ENCODE data around the gene LHCGR.
"Not testable (repeated sequence)": the region's sequence is repeated elsewhere in the genome, so short reads cannot be mapped to it uniquely, and the experiment has no call there.

The LHCGR gene

DNA sequence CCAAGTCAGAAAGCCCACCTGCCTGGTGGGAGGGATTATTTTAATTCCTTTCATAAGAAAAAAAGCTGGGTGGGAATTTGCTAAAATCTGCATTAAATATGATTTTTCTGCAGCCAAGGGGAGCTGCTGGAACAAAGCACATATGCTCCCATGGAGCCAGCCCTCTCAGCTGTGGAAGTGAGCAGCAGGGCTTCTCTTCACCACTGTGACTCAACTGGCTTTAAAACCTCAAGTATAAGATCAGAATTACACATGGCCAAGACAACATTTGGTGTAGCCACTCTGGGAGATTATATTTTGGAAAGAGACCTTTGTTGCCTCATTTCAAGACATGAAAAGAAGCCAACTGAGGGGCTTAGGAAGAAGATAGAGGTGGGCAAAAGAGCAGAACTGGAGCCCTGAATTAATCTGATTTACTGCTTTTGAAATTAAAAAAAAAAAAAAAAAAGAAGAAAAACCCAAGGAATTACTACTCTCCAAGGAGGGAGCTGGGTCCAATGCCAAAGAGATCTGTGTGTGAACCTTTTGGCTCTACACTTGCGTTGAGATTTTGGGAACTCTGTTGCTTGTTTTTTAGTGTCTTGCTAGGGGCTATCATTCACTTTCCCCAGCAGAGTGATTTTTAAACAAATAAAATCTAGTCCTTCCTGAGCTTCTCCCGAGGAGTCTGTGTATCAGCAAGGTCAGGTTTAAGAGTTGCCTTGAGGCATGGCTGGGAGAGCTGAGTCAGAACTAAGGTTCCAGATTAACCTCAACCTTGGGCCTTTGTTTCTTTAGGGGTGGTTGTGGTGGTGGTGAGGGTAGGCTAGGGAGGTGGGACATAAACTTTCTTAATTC lies 6.0 kb downstream of the LHCGR start:
- no peak for FAIRE-seq
- no peak for DNase-seq (ENCODE audit: insufficient read length, low spot score)

- no peak for FAIRE-seq
- DNase-seq (ENCODE audit: insufficient read length, low spot score): no peak
These were observed 8.2 kb downstream of the LHCGR start for GRCh38 chr2:48747319-48747718.

DNA sequence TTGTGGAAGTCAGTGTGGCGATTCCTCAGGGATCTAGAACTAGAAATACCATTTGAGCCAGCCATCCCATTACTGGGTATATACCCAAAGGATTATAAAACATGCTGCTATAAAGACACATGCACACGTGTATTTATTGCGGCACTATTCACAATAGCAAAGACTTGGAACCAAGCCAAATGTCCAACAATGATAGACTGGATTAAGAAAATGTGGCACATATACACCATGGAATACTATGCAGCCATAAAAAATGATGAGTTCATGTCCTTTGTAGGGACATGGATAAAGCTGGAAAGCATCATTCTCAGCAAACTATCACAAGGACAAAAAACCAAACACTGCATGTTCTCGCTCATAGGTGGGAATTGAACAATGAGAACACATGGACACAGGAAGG lies 16.3 kb downstream of the LHCGR start:
- not testable (repeated sequence) for DNase-seq (ENCODE audit: insufficient read length, low spot score); FAIRE-seq

- DNase-seq (ENCODE audit: insufficient read length, low spot score) (no peak), FAIRE-seq (no peak)
These were observed 16.7 kb downstream of the LHCGR start for GRCh38 chr2:48738806-48739205.

- DNase-seq (ENCODE audit: insufficient read length, low spot score) (no peak), FAIRE-seq (no peak)
These were observed 19.3 kb downstream of the LHCGR start for GRCh38 chr2:48736251-48736650.

DNA sequence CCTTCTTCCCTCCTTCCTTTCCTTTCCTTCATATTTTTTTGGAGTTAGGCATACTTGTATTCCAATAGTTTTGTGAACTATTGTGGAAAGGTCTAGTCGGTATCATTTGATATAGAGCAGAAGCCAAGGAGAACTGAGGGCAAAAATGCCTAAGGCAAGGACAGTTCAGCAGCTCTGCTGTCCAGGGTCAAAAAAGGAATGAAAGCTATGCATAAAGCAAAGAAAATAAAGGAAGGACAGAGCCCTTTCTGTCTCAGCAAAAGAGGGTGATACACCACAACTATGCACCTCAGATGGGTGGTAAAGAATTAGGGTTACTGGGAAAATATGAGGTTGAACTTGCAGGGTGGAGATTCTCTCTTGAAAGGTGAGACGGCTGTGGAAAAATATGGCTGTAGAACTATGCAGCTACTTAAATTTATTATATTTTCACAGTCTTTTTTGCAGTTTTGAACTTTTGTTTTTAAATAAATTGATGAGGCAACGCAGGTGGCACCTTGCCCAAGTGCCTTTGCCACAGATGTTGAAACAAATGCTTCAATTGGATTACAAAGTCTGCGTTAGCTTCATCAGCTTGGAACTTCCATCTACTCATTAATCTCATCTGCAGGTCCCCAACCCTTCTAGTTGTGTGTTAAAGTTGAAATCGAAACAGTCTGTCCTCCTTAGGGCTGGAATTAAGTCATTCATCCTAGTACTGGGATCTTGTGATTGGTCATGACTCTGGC lies 20.8 kb downstream of the LHCGR start:
- DNase-seq (ENCODE audit: insufficient read length, low spot score) (no peak), FAIRE-seq (no peak)

DNA sequence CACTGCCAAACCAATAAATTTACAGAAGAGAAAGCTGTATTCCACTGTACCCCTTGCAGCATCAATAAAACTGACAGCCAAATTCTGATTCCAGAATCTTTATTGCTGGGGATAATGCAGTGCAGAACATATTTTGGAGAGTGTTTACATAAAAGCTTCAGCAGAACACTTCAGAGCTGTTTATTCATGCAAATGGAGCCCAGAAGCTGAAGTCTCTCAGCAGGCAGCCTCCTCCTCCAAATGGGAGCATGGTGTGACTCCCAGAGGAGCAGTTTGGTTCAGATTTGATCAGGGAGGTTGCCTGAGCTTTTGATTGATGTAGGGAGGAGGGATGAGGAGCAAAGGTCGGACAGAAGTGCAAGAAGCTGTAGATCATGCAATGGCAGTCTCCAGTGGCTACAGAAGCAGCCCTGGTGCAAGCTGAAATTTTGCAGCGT lies 22.4 kb downstream of the LHCGR start:
- FAIRE-seq (no peak), DNase-seq (ENCODE audit: insufficient read length, low spot score) (no peak)

DNA sequence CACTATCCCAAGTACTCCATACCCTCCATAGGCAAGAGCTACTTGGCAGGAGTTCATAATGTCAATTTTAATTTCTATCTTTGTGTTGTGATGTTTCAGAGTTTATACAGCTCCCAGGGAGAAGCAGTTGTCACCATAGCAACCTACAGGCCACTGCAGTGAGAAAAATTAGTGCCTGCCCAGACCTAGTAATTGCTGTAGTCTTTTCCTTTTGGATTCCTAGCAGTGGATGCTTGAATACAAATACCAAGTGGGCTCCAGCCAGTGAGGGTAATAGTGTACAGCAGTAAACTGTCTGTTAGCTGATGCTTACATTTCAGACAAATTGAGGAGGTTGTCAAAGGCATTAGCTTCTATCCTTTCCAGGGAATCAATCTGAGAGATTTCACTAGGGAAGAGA lies 26.7 kb downstream of the LHCGR start:
- FAIRE-seq: no peak

GRCh38 chr2:48728295-48728694 lies 27.2 kb downstream of the LHCGR start:
- no peak for DNase-seq (ENCODE audit: insufficient read length, low spot score)
- no peak for FAIRE-seq

More for the DNA sequence above, 26.7 kb downstream of the LHCGR start:
- no peak for DNase-seq (ENCODE audit: insufficient read length, low spot score)

GRCh38 chr2:48727560-48727959 lies 28.0 kb downstream of the LHCGR start:
- DNase-seq (ENCODE audit: insufficient read length, low spot score) (no peak), FAIRE-seq (no peak)

GRCh38 chr2:48725696-48726494 lies 29.6 kb downstream of the LHCGR start:
- DNase-seq (ENCODE audit: insufficient read length, low spot score): no peak
- no peak for FAIRE-seq

GRCh38 chr2:48724278-48724677 lies 31.2 kb downstream of the LHCGR start:
- no peak for FAIRE-seq

GRCh38 chr2:48723129-48723528 lies 32.4 kb downstream of the LHCGR start:
- DNase-seq (ENCODE audit: insufficient read length, low spot score): no peak
- FAIRE-seq: no peak

More at GRCh38 chr2:48724278-48724677, 31.2 kb downstream of the LHCGR start:
- no peak for DNase-seq (ENCODE audit: insufficient read length, low spot score)

DNA sequence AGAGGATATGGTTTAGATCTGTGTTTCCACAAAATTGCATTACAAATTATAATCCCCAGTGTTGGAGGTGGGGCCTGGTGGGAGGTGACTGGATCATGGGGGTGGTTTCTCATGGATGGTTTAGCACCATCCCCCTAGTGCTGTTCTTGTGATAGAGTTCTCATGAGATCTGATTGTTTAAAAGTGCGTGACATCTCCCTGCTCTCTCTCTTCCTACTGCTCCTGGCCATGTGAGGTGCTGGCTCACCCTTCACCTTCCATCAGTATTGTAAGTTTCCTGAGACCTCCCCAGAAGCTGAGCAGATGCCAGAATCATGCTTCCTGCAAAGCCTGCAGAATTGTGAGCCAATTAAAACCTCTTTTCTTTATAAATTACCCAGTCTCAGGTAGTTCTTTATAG lies 33.1 kb downstream of the LHCGR start:
- FAIRE-seq: no peak
- DNase-seq (ENCODE audit: insufficient read length, low spot score): no peak

- FAIRE-seq: no peak
- no peak for DNase-seq (ENCODE audit: insufficient read length, low spot score)
These were observed 34.4 kb downstream of the LHCGR start for GRCh38 chr2:48721158-48721557.

DNA sequence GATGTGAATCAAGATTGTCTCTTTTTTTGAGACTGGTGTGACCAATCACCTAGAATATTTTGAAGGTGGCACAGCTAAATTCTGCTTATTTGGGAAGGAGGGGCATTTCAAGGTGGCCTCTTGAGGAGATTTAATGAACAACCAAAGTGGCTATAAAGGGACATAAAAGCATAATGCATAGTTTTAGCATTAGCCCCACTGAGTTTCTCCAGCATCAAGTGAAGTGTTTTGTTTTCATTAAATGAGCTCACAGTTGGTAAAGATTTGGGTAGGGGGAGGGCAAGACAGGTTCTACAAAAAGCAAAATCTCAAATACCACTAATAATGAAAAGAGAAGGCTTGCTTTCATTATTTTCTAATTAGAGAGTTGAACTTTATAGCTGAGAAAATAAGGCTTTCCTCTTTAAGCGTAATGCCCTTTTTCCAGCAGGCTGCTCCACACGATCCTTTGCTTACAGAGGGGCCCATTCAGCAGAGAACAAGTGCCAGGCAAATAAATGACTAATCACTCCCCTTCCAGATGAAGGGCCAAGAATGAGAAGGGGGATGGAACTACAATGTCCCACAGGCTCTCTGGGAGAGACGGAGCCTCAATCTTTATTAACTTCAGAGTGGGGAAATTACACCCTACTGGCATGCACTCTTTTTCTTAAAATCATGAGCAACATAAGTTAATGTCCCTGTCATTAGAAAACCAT lies 35.9 kb downstream of the LHCGR start:
- DNase-seq (ENCODE audit: insufficient read length, low spot score) (no peak), FAIRE-seq (no peak)

DNA sequence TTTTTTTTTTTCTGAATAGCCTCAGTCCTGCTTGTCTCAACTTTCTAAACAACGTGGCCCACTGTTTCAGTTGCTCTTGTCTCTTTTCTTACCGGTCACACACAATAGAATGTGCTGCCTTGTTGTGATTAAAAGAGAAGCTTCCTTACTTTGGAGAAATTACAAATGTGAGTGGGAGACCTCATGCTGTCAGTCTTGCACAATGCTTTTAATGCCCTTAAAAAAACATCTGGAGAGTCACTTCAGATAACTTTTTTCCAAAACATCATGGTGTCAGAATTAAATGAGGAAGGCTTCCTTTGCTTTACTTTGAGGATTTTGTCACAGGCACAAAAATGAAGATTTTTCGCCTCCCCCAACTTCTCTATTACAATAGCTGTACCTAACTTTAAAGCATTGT lies 37.7 kb downstream of the LHCGR start:
- FAIRE-seq (no peak), DNase-seq (ENCODE audit: insufficient read length, low spot score) (no peak)

- FAIRE-seq (no peak), DNase-seq (ENCODE audit: insufficient read length, low spot score) (no peak)
These were observed 39.6 kb downstream of the LHCGR start for GRCh38 chr2:48715956-48716355.

DNA sequence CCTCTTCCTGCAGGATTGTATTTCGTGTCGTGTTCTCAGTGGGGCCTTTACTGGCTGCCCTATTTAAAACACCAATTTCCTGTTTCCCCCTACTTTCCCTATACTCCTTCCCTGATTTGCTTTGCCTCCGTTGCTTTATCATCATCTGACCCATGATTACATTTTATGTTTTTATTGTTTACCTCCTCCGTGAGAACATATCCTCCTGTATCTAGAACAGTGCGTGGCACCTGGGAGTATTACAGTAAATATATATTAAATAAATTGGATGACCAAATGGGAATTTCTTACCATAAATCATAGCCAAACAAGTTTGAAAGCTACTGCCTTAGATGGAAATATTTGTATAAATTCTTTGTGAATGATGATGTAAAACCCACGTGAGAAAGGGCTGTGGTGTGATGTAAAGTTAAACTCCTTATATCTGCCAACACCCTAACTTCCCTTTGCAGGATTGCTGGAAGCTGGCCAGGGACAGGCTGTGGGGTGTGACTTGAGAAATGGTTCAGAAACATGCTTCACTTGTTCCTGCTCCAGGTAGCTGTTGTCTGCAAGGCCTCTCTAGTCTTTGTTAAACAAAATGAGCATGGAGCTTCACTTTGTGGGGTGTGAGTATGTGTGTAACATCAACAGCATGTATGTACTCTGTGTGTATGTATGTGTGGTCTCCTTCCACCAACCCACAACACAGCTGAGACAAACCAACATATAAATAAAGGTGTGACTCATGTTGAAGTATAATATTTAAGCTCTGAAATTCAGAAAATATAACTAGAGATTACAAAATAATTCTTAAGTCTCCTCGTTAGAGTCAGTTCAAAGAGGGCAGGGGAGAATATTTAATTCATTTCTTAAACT lies 40.3 kb downstream of the LHCGR start:
- FAIRE-seq (no peak), DNase-seq (ENCODE audit: insufficient read length, low spot score) (no peak)

DNA sequence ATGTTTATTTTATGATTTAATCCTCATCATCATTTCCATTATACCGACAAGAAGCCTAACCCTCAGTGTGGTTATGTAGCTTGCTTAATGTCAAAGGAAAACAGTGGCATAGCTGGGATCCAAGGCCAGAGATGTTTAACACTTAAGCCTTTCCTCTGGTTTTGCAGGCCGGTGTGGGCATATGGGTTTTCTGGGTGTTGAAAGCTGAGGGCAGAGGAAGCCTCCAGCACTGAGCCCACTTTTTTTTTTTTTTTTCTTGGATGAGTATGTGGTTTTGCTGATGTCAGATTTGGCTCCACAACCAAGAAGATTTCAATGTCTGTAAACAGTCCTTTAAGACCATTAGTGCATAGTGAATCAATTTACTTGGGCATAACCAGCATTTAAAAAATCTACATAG lies 41.3 kb downstream of the LHCGR start:
- no peak for DNase-seq (ENCODE audit: insufficient read length, low spot score)

More for the DNA sequence above, 41.3 kb downstream of the LHCGR start:
- no peak for FAIRE-seq
